Panc1 (cell line): ENCODE measurements around the gene TEX14.

Experiments used
- CTCF ChIP-seq: fragments of 450-650 bp; IDR thresholded peaks from 2 replicates; pipeline ENCODE4 v1.5.1; 2017; ENCODE audit warnings: mild to moderate bottlenecking
- POLR2AphosphoS5 ChIP-seq: IDR thresholded peaks from 2 replicates; pipeline ENCODE4 v1.6.1; 2012; ENCODE audit warnings: mild to moderate bottlenecking, low read depth, low read length, moderate library complexity
- REST ChIP-seq, 2 experiments: IDR thresholded peaks; 2 replicates each; pipeline ENCODE4 v1.6.1; 2011 to 2012; ENCODE audit warnings: low read depth in 2 of 2, control low read depth in 1 of 2, low read length in 1 of 2, mild to moderate bottlenecking in 1 of 2, moderate library complexity in 1 of 2; ENCODE audit not compliant: insufficient read depth in 1 of 2
- TCF7L2 ChIP-seq: IDR thresholded peaks from 2 replicates; pipeline ENCODE4 v1.6.1; 2011; ENCODE audit warnings: mild to moderate bottlenecking, low read depth, low read length, inconsistent platforms

- TF ChIP-seq CTCF: no peak
- no peak for TF ChIP-seq REST (IDR thresholded peaks at IDR 0.05; ENCODE audit: insufficient read depth in 1 of 2, low read depth in 2 of 2, low read length in 1 of 2)
- TF ChIP-seq POLR2AphosphoS5: no peak
- TF ChIP-seq TCF7L2: no peak
Measured at GRCh38 chr17:58617563-58617962, 74.3 kb downstream of the TEX14 start.
